Hepatocyte (in vitro differentiated cells): ENCODE results near the gene PPOX.

Experiments used
- EZH2 ChIP-seq: fragments of 200-600 bp; sonication (generic); IDR thresholded peaks from 2 replicates; pipeline ENCODE4 v1.6.1; 2016; ENCODE audit warnings: antibody characterized with exemption, mild to moderate bottlenecking, borderline replicate concordance
- EZH2phosphoT487 ChIP-seq: fragments of 200-600 bp; sonication (generic); IDR thresholded peaks from one replicate; pipeline ENCODE4 v1.6.1; 2018; ENCODE audit warnings: antibody characterized with exemption, mild to moderate bottlenecking, low read depth, moderate library complexity; ENCODE audit not compliant: unreplicated experiment, severe bottlenecking
- TF ChIP-seq, protein P1 (sequence below): fragments of 200-600 bp; sonication (generic); IDR thresholded peaks from 2 replicates; pipeline ENCODE4 v1.5.1; 2016; ENCODE audit warnings: antibody characterized with exemption, mild to moderate bottlenecking; ENCODE audit not compliant: poor library complexity

DNA sequence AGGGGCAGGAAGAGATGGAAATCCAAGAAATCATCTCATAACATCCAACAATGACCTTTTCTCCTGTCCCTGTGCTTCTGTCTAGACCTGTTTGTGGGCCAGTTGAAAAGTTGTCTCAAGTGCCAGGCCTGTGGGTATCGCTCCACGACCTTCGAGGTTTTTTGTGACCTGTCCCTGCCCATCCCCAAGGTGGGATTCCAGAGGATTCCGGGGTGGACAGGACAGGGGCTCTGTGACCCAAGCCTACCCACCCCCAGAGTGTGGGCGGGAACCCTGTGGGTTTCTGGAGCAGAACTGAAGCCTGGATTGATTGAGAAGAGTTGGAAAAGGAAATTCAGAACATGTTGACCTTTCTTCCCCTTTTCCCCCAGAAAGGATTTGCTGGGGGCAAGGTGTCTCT lies 2.4 kb upstream of the PPOX start:
- TF ChIP-seq, protein P1, sequence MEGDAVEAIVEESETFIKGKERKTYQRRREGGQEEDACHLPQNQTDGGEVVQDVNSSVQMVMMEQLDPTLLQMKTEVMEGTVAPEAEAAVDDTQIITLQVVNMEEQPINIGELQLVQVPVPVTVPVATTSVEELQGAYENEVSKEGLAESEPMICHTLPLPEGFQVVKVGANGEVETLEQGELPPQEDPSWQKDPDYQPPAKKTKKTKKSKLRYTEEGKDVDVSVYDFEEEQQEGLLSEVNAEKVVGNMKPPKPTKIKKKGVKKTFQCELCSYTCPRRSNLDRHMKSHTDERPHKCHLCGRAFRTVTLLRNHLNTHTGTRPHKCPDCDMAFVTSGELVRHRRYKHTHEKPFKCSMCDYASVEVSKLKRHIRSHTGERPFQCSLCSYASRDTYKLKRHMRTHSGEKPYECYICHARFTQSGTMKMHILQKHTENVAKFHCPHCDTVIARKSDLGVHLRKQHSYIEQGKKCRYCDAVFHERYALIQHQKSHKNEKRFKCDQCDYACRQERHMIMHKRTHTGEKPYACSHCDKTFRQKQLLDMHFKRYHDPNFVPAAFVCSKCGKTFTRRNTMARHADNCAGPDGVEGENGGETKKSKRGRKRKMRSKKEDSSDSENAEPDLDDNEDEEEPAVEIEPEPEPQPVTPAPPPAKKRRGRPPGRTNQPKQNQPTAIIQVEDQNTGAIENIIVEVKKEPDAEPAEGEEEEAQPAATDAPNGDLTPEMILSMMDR, result no peak
- TF ChIP-seq EZH2 (no peak), EZH2phosphoT487 (no peak)
